Measurements from ENCODE around the gene RAB11FIP5. TPM values are rescaled to one million over a fixed set of nuclear protein-coding genes. Genes with fewer than 3 reads are reported as not detected.

The RAB11FIP5 gene
- total and polyA plus RNA-seq, 7 donors = 13.0 to 24.2 (median 23.4) TPM

GRCh38 chr2:73110168-73111072, 2.3 kb downstream of the RAB11FIP5 start:
- intact Hi-C loops (cut with DNase I) = loop anchor here in 1 of 2 donors (5.0 kb wide), 1 partner anchor 33 kb away; no protein-coding TSS in a partner anchor
- H3K9me3 ChIP-seq = no peaks in the 10 kb centered on the region
- 73 to 83% (median 77%) methylated on average over 4 of the region's 4 CpGs for WGBS, 3 donors
- H3K27ac ChIP-seq = peak overlapping the region; percentile 3
- H3K4me3 ChIP-seq = peak overlapping the region; percentile 97
- H3K27me3 ChIP-seq (ENCODE audit: insufficient read depth in 3 of 3, low read length in 2 of 3) = no peaks in the 10 kb centered on the region
- no peak for ATAC-seq
- H3K36me3 ChIP-seq (ENCODE audit: insufficient read depth in 1 of 2, low read depth in 1 of 2) = no peaks in the 10 kb centered on the region
- no peak for TF ChIP-seq CTCF (IDR thresholded peaks at IDR 0.05)
- H3K4me1 ChIP-seq = peaks cover 36% of the 10 kb centered on the region
- DNase-seq = no peak

DNA sequence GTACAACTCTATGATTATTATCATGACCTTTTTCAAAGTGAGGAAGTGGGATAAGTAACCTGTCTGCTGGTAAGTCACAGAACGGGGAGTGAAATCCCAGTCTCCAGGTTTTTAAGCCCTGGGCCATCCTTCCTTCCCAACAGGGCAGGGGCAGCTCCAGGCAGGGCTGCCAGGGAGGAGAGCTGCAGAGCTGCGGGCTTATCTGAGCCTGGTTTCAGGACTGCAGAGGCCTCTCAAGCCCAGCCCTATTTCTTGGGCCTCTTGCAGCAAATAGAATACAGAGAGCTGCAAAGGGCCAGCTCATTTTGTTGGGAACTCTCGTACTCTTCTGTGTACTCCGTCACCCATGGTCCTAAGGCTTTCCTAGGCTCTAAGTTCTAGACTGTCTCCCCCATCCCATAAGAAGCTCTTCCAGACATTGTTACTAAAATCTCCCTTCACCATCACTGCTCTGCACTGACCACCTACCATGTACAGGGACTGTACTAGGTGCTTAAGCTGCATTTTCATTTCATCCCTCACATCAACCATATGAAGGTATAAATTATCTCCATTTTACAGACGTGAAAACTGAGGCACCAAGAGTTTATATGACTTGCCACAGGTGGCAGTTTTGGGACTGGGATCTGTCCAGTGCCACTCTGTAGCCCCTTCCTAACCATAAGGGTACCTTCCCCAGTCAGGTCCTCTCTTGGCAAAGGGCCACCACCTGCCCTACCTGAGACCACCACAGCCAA, 3.1 kb downstream of the RAB11FIP5 start:
- no peaks in the 10 kb centered on the region for H3K36me3 ChIP-seq (ENCODE audit: insufficient read depth in 1 of 2, low read depth in 1 of 2)
- no peak overlapping the region for H3K27ac ChIP-seq
- no peak overlapping the region for H3K4me3 ChIP-seq
- TF ChIP-seq CTCF (IDR thresholded peaks at IDR 0.05) = no peak
- DNase-seq (no peak), ATAC-seq (no peak)
- no peaks in the 10 kb centered on the region for H3K9me3 ChIP-seq
- H3K27me3 ChIP-seq (ENCODE audit: insufficient read depth in 3 of 3, low read length in 2 of 3) = no peaks in the 10 kb centered on the region
- intact Hi-C loops (cut with DNase I) = loop anchor here in 1 of 2 donors (5.0 kb wide), 1 partner anchor 32 kb away; no protein-coding TSS in a partner anchor
- WGBS, 3 donors = 95 to 98% (median 95%) methylated on average over 5 of the region's 5 CpGs
- peaks cover 42% of the 10 kb centered on the region for H3K4me1 ChIP-seq

GRCh38 chr2:73107211-73107926, 5.4 kb downstream of the RAB11FIP5 start:
- Histone ChIP-seq H3K27ac (peak overlapping the region; percentile 54), H3K4me3 (no peak overlapping the region), H3K9me3 (no peaks in the 10 kb centered on the region), H3K36me3 (ENCODE audit: insufficient read depth in 1 of 2, low read depth in 1 of 2) (no peaks in the 10 kb centered on the region), H3K27me3 (ENCODE audit: insufficient read depth in 3 of 3, low read length in 2 of 3) (no peaks in the 10 kb centered on the region), H3K4me1 (peaks cover 42% of the 10 kb centered on the region)
- no peak for TF ChIP-seq CTCF (IDR thresholded peaks at IDR 0.05)
- intact Hi-C loops (cut with DNase I) = no loop called here
- ATAC-seq (peak; percentile 64 to 82 (median 82)), DNase-seq (peak; percentile 53 to 64)
- 20 to 43% (median 32%) methylated on average over 12 of the region's 12 CpGs for WGBS, 3 donors

GRCh38 chr2:73106791-73107190, 6.0 kb downstream of the RAB11FIP5 start:
- ATAC-seq (no peak), DNase-seq (no peak)
- Histone ChIP-seq H3K27ac (peak overlapping the region; percentile 46), H3K4me1 (peaks cover 42% of the 10 kb centered on the region), H3K36me3 (ENCODE audit: insufficient read depth in 1 of 2, low read depth in 1 of 2) (no peaks in the 10 kb centered on the region), H3K4me3 (no peak overlapping the region), H3K9me3 (no peaks in the 10 kb centered on the region), H3K27me3 (ENCODE audit: insufficient read depth in 3 of 3, low read length in 2 of 3) (no peaks in the 10 kb centered on the region)
- no peak for TF ChIP-seq CTCF (IDR thresholded peaks at IDR 0.05)
- intact Hi-C loops (cut with DNase I) = no loop called here
- WGBS, 3 donors = 70 to 74% (median 74%) methylated on average over 3 of the region's 3 CpGs

Measured in psoas muscle (tissue), 8 donors.